Liver (tissue), 9 donors: ENCODE data around the gene NAT10. TPM values are rescaled to one million over a fixed set of nuclear protein-coding genes. Genes with fewer than 3 reads are reported as not detected.
"Not testable (repeated sequence)": the region's sequence is repeated elsewhere in the genome, so short reads cannot be mapped to it uniquely, and the experiment has no call there.

Source experiments
- DNase-seq: peaks from one replicate; pipeline ENCODE4 v3.0.0-alpha.2; 2017; ENCODE audit warnings: low spot score
- H3K27ac ChIP-seq, 2 donors: one replicate each; pipeline ENCODE4 v1.7.0; 2013; ENCODE audit warnings: inconsistent platforms in 2 of 2, low read length in 2 of 2, control low read depth in 1 of 2, low read depth in 1 of 2, mild to moderate bottlenecking in 1 of 2
- H3K27me3 ChIP-seq, 4 donors: one replicate each; pipeline versions ENCODE4 v1.6.1 to v1.7.0; 2013; ENCODE audit warnings: low read length in 3 of 4, inconsistent platforms in 1 of 4, mild to moderate bottlenecking in 1 of 4, moderate library complexity in 1 of 4; ENCODE audit not compliant: control insufficient read depth in 4 of 4, insufficient read depth in 4 of 4
- H3K36me3 ChIP-seq, 4 donors: one replicate each; pipeline versions ENCODE4 v1.6.1 to v1.7.0; 2013; ENCODE audit warnings: low read length in 3 of 4, mild to moderate bottlenecking in 3 of 4, low read depth in 1 of 4, moderate library complexity in 1 of 4; ENCODE audit not compliant: control insufficient read depth in 4 of 4, insufficient read depth in 3 of 4
- H3K4me1 ChIP-seq, 4 donors: one replicate each; pipeline versions ENCODE4 v1.6.1 to v1.7.0; 2013; ENCODE audit warnings: low read length in 3 of 4, mild to moderate bottlenecking in 3 of 4, moderate library complexity in 1 of 4; ENCODE audit not compliant: control insufficient read depth in 4 of 4, insufficient read depth in 4 of 4
- H3K4me3 ChIP-seq, 3 donors: one replicate each; pipeline versions ENCODE4 v1.6.1 to v1.7.0; 2013; ENCODE audit warnings: low read length in 3 of 3, control low read depth in 1 of 3, low read depth in 1 of 3, mild to moderate bottlenecking in 1 of 3
- H3K9ac ChIP-seq, 2 donors: one replicate each; pipeline ENCODE4 v1.7.0; 2013; ENCODE audit warnings: low read length in 2 of 2, mild to moderate bottlenecking in 2 of 2, moderate library complexity in 2 of 2, control low read depth in 1 of 2, low read depth in 1 of 2
- H3K9me3 ChIP-seq, 4 donors: one replicate each; pipeline versions ENCODE4 v1.6.1 to v1.7.0; 2013; ENCODE audit warnings: low read length in 3 of 4; ENCODE audit not compliant: control insufficient read depth in 4 of 4
- ATF3 ChIP-seq: IDR thresholded peaks from 2 replicates; pipeline ENCODE4 v1.6.1; 2016; ENCODE audit warnings: antibody characterized with exemption
- CTCF ChIP-seq: fragments of 150-350 bp; IDR thresholded peaks from 2 replicates; pipeline ENCODE4 v1.5.1; 2017; ENCODE audit warnings: improper control_type of control experiment, low read depth, low read length; ENCODE audit not compliant: missing input control
- EGR1 ChIP-seq, 2 donors: IDR thresholded peaks; 2 replicates each; pipeline ENCODE4 v1.6.1; 2016 to 2018; ENCODE audit warnings: antibody characterized with exemption in 2 of 2, low read depth in 2 of 2
- FOXA1 ChIP-seq: IDR thresholded peaks from 2 replicates; pipeline ENCODE4 v1.6.1; 2016; ENCODE audit warnings: antibody characterized with exemption
- FOXA2 ChIP-seq: IDR thresholded peaks from 2 replicates; pipeline ENCODE4 v1.6.1; 2016; ENCODE audit warnings: antibody characterized with exemption
- GABPA ChIP-seq, 2 donors: IDR thresholded peaks in 1 of 2; conservative IDR thresholded peaks in 1 of 2; 2 replicates each; pipeline ENCODE4 v1.6.1; 2016; ENCODE audit warnings: antibody characterized with exemption in 2 of 2, mild to moderate bottlenecking in 1 of 2, moderate library complexity in 1 of 2
- HNF4A ChIP-seq, 2 donors: conservative IDR thresholded peaks; 2 replicates each; pipeline ENCODE4 v1.6.1; 2016; ENCODE audit warnings: antibody characterized with exemption in 2 of 2, mild to moderate bottlenecking in 2 of 2
- HNF4G ChIP-seq: IDR thresholded peaks from 2 replicates; pipeline ENCODE4 v1.6.1; 2016; ENCODE audit warnings: antibody characterized with exemption
- JUND ChIP-seq, 2 donors: IDR thresholded peaks; 2 replicates each; pipeline ENCODE4 v1.6.1; 2016; ENCODE audit warnings: antibody characterized with exemption in 2 of 2
- MAX ChIP-seq: IDR thresholded peaks from 2 replicates; pipeline ENCODE4 v1.6.1; 2016; ENCODE audit warnings: antibody characterized with exemption
- NR2F2 ChIP-seq: IDR thresholded peaks from 2 replicates; pipeline ENCODE4 v1.6.1; 2016; ENCODE audit warnings: antibody characterized with exemption
- RAD21 ChIP-seq, 2 donors: IDR thresholded peaks; 2 replicates each; pipeline ENCODE4 v1.6.1; 2016; ENCODE audit warnings: antibody characterized with exemption in 2 of 2, mild to moderate bottlenecking in 2 of 2
- REST ChIP-seq: IDR thresholded peaks from 2 replicates; pipeline ENCODE4 v1.6.1; 2016; ENCODE audit warnings: antibody characterized with exemption, mild to moderate bottlenecking
- RXRA ChIP-seq, 2 donors: IDR thresholded peaks; 2 replicates each; pipeline ENCODE4 v1.6.1; 2017 to 2018; ENCODE audit warnings: antibody characterized with exemption in 2 of 2, mild to moderate bottlenecking in 1 of 2
- SP1 ChIP-seq: IDR thresholded peaks from 2 replicates; pipeline ENCODE4 v1.6.1; 2018; ENCODE audit warnings: antibody characterized with exemption, mild to moderate bottlenecking
- TAF1 ChIP-seq: conservative IDR thresholded peaks from 2 replicates; pipeline ENCODE4 v1.6.1; 2016; ENCODE audit warnings: antibody characterized with exemption, mild to moderate bottlenecking
- YY1 ChIP-seq: IDR thresholded peaks from 2 replicates; pipeline ENCODE4 v1.6.1; 2016; ENCODE audit warnings: antibody characterized with exemption, mild to moderate bottlenecking
- ZBTB33 ChIP-seq: IDR thresholded peaks from 2 replicates; pipeline ENCODE4 v1.6.1; 2016; ENCODE audit warnings: antibody characterized with exemption
- WGBS: extraction: QIAGEN DNeasy Blood & Tissue Kit; methylation state at CpG from one replicate; pipeline ENCODE4 v1.1.7; 2013; 5-methylcytosine and 5-hydroxymethylcytosine counted together
- polyA plus RNA-seq, 2 donors: library from polyadenylated mRNA; stranded (reverse) in 1 of 2; unstranded in 1 of 2; fragments of 200-250 nt in 1 of 2; fragments of >200 nt in 1 of 2; fragmentation: Nextera tagmentation in 1 of 2; extraction: Ambion mirVana in 1 of 2; gene quantifications; one replicate each; pipeline versions ENCODE4 v1.2.1 to v1.2.3, GENCODE V29; 2013 to 2015
- total RNA-seq, 2 donors: library from RNA; depleted of rRNA; stranded (reverse); fragments of >200 nt; gene quantifications; one replicate each; pipeline ENCODE4 v1.2.3, GENCODE V29; 2014
- donor health status: healthy.
- donor health status: healthy.
- donor health status: healthy.
- donor health status: healthy.
- donor health status: healthy.

The NAT10 gene
- total and polyA plus RNA-seq, 4 donors = 9.1 to 14.0 (median 13.5) TPM

GRCh38 chr11:34180040-34180813 lies 74.8 kb downstream of the NAT10 start:
- no peaks in the 10 kb centered on the region for H3K9me3 ChIP-seq
- 82% methylated on average over 6 of the region's 6 CpGs for WGBS
- no peak overlapping the region for H3K4me3 ChIP-seq
- no peak overlapping the region for H3K9ac ChIP-seq
- H3K27me3 ChIP-seq = no peaks in the 10 kb centered on the region
- H3K27ac ChIP-seq = no peak overlapping the region
- no peaks in the 10 kb centered on the region for H3K36me3 ChIP-seq
- peaks cover 0 to 16% (median 4%) of the 10 kb centered on the region in 4 donors for H3K4me1 ChIP-seq
- DNase-seq = no peak
- TF ChIP-seq FOXA2 (no peak), FOXA1 (no peak), CTCF (no peak), JUND (IDR thresholded peaks at IDR 0.05) (no peak), RXRA (IDR thresholded peaks at IDR 0.05) (no peak)

GRCh38 chr11:34180814-34181165 lies 75.4 kb downstream of the NAT10 start:
- not testable (repeated sequence) for H3K9ac ChIP-seq, H3K9me3 ChIP-seq, H3K27me3 ChIP-seq, H3K4me3 ChIP-seq, H3K27ac ChIP-seq, DNase-seq, H3K36me3 ChIP-seq
- peaks cover 0 to 16% (median 2%) of the 10 kb centered on the region in 4 donors for H3K4me1 ChIP-seq
- 87% methylated on average over 5 of the region's 5 CpGs for WGBS

- H3K4me3 ChIP-seq = no peak overlapping the region
- no peak for DNase-seq
- no peaks in the 10 kb centered on the region for H3K27me3 ChIP-seq
- no peak for TF ChIP-seq YY1
- TF ChIP-seq EGR1 (IDR thresholded peaks at IDR 0.05; ENCODE audit: low read depth in 2 of 2) = no peak
- TF ChIP-seq FOXA1 = no peak
- TF ChIP-seq RXRA (IDR thresholded peaks at IDR 0.05) = no peak
- TF ChIP-seq MAX = no peak
- TF ChIP-seq TAF1 = no peak
- no peak for TF ChIP-seq GABPA (IDR thresholded peaks at IDR 0.05 in 1 of 2, conservative IDR thresholded peaks at IDR 0.05 in 1 of 2)
- TF ChIP-seq HNF4A (conservative IDR thresholded peaks at IDR 0.05) = no peak
- no peak for TF ChIP-seq RAD21 (IDR thresholded peaks at IDR 0.05)
- TF ChIP-seq NR2F2 = no peak
- no peak for TF ChIP-seq CTCF
- TF ChIP-seq ZBTB33 = no peak
- no peak for TF ChIP-seq ATF3
- TF ChIP-seq REST = no peak
- no peak for TF ChIP-seq HNF4G
- no peak for TF ChIP-seq SP1
- TF ChIP-seq JUND (IDR thresholded peaks at IDR 0.05) = no peak
- no peak for TF ChIP-seq FOXA2
- no peaks in the 10 kb centered on the region for H3K36me3 ChIP-seq
- no peaks in the 10 kb centered on the region for H3K9me3 ChIP-seq
- no peak overlapping the region for H3K9ac ChIP-seq
- WGBS = 91% methylated on average over 5 of the region's 5 CpGs
- H3K27ac ChIP-seq = no peak overlapping the region
- H3K4me1 ChIP-seq = peaks cover 0 to 16% (median 2%) of the 10 kb centered on the region in 4 donors
Measured at GRCh38 chr11:34181251-34181650, 75.8 kb downstream of the NAT10 start.
